ENCODE data around the gene PTPRN2.
A peak's percentile ranks its signal among the peaks of the same experiment; 100 is the strongest.

The PTPRN2 gene

GRCh38 chr7:157685430-157686284 lies 902.0 kb downstream of the PTPRN2 start:
- no peaks in the 10 kb centered on the region for H3K27me3 ChIP-seq (ENCODE audit: control insufficient read depth in 3 of 3, insufficient read depth in 3 of 3, low read depth in 1 of 3, low read length in 3 of 3)
- peak overlapping the region; percentile 81 to 98 for H3K4me3 ChIP-seq (ENCODE audit: low read length in 2 of 2)
- H3K27ac ChIP-seq (replicated peaks; ENCODE audit: low read length) = peak overlapping the region; percentile 98
- WGBS, 2 donors (ENCODE audit: extremely low coverage in 2 of 2, insufficient read length in 2 of 2, insufficient replicate concordance in 1 of 2) = no CpG with 5 or more reads among the region's 77 CpGs
- peak overlapping the region; percentile 77 for H4K91ac ChIP-seq (ENCODE audit: low read depth, low read length, poor library complexity)
- peak overlapping the region; percentile 97 for H2AK5ac ChIP-seq (ENCODE audit: low read depth, low read length)
- H2BK15ac ChIP-seq (ENCODE audit: low read length) = peak overlapping the region; percentile 86
- peaks cover 11 to 81% of the 10 kb centered on the region in 2 donors for H3K36me3 ChIP-seq (replicated peaks in 1 of 2; ENCODE audit: control insufficient read depth in 2 of 2, insufficient read depth in 2 of 2, low read length in 2 of 2)
- peak; percentile 21 for DNase-seq (ENCODE audit: low spot score)
- H2BK5ac ChIP-seq (ENCODE audit: low read length) = peak overlapping the region; percentile 97
- peak overlapping the region; percentile 89 for H2BK12ac ChIP-seq (ENCODE audit: low read length)
- peaks cover 16% of the 10 kb centered on the region for H3K79me1 ChIP-seq (ENCODE audit: low read depth, low read length)
- peak overlapping the region; percentile 99 for H3K18ac ChIP-seq (ENCODE audit: low read length)
- H2BK120ac ChIP-seq (ENCODE audit: low read depth, low read length) = peak overlapping the region; percentile 93
- peak overlapping the region; percentile 90 for H3K23ac ChIP-seq (ENCODE audit: low read depth, low read length, poor library complexity)
- no peak overlapping the region for H2AFZ ChIP-seq (ENCODE audit: low read length)
- peak overlapping the region; percentile 73 for H3K14ac ChIP-seq (ENCODE audit: low read length)
- H4K8ac ChIP-seq (ENCODE audit: low read depth, low read length) = no peak overlapping the region
- peak overlapping the region; percentile 87 for H3K4me2 ChIP-seq (ENCODE audit: insufficient read depth, low read length, poor library complexity, severe bottlenecking)
- H3K9me3 ChIP-seq (replicated peaks in 1 of 2; ENCODE audit: control insufficient read depth in 2 of 2, insufficient read depth in 1 of 2, low read depth in 1 of 2, low read length in 2 of 2) = no peaks in the 10 kb centered on the region
- peaks cover 17 to 40% of the 10 kb centered on the region in 2 donors for H3K4me1 ChIP-seq (ENCODE audit: control insufficient read depth in 2 of 2, insufficient read depth in 1 of 2, low read depth in 1 of 2, low read length in 2 of 2)
- H3K9ac ChIP-seq (ENCODE audit: low read depth, low read length, poor library complexity) = peak overlapping the region; percentile 98
- H3K4ac ChIP-seq (ENCODE audit: low read length) = peak overlapping the region; percentile 91

- Histone ChIP-seq H3K36me3 (replicated peaks in 1 of 2; ENCODE audit: control insufficient read depth in 2 of 2, insufficient read depth in 2 of 2, low read length in 2 of 2) (peaks cover 11 to 88% of the 10 kb centered on the region in 2 donors), H4K91ac (ENCODE audit: low read depth, low read length, poor library complexity) (no peak overlapping the region), H2AK5ac (ENCODE audit: low read depth, low read length) (peak overlapping the region; percentile 97), H2BK5ac (ENCODE audit: low read length) (peak overlapping the region; percentile 97), H3K23ac (ENCODE audit: low read depth, low read length, poor library complexity) (peak overlapping the region; percentile 90), H3K4ac (ENCODE audit: low read length) (peak overlapping the region; percentile 91), H3K4me2 (ENCODE audit: insufficient read depth, low read length, poor library complexity, severe bottlenecking) (peak overlapping the region; percentile 87), H3K4me1 (ENCODE audit: control insufficient read depth in 2 of 2, insufficient read depth in 1 of 2, low read depth in 1 of 2, low read length in 2 of 2) (peaks cover 19 to 47% of the 10 kb centered on the region in 2 donors), H3K79me1 (ENCODE audit: low read depth, low read length) (peaks cover 10% of the 10 kb centered on the region), H2BK120ac (ENCODE audit: low read depth, low read length) (peak overlapping the region; percentile 93), H4K8ac (ENCODE audit: low read depth, low read length) (no peak overlapping the region), H3K9ac (ENCODE audit: low read depth, low read length, poor library complexity) (peak overlapping the region; percentile 98), H2BK15ac (ENCODE audit: low read length) (peak overlapping the region; percentile 86), H3K27me3 (ENCODE audit: control insufficient read depth in 3 of 3, insufficient read depth in 3 of 3, low read depth in 1 of 3, low read length in 3 of 3) (no peaks in the 10 kb centered on the region), H3K27ac (replicated peaks; ENCODE audit: low read length) (peak overlapping the region; percentile 98), H3K14ac (ENCODE audit: low read length) (no peak overlapping the region), H3K4me3 (ENCODE audit: low read length in 2 of 2) (peak overlapping the region; percentile 81 to 98), H3K9me3 (replicated peaks in 1 of 2; ENCODE audit: control insufficient read depth in 2 of 2, insufficient read depth in 1 of 2, low read depth in 1 of 2, low read length in 2 of 2) (no peaks in the 10 kb centered on the region), H3K18ac (ENCODE audit: low read length) (peak overlapping the region; percentile 99), H2AFZ (ENCODE audit: low read length) (no peak overlapping the region), H2BK12ac (ENCODE audit: low read length) (peak overlapping the region; percentile 89)
- no CpG with 5 or more reads among the region's 72 CpGs for WGBS, 2 donors (ENCODE audit: extremely low coverage in 2 of 2, insufficient read length in 2 of 2, insufficient replicate concordance in 1 of 2)
- peak; percentile 44 for DNase-seq (ENCODE audit: low spot score)
Observed at GRCh38 chr7:157684909-157685429, 902.7 kb downstream of the PTPRN2 start.

GRCh38 chr7:157684157-157684908 lies 903.3 kb downstream of the PTPRN2 start:
- Histone ChIP-seq H3K79me1 (ENCODE audit: low read depth, low read length) (peaks cover 6% of the 10 kb centered on the region), H3K27me3 (ENCODE audit: control insufficient read depth in 3 of 3, insufficient read depth in 3 of 3, low read depth in 1 of 3, low read length in 3 of 3) (no peaks in the 10 kb centered on the region), H3K4me1 (ENCODE audit: control insufficient read depth in 2 of 2, insufficient read depth in 1 of 2, low read depth in 1 of 2, low read length in 2 of 2) (peaks cover 22 to 53% of the 10 kb centered on the region in 2 donors), H2BK12ac (ENCODE audit: low read length) (no peak overlapping the region), H2BK15ac (ENCODE audit: low read length) (no peak overlapping the region), H3K36me3 (replicated peaks in 1 of 2; ENCODE audit: control insufficient read depth in 2 of 2, insufficient read depth in 2 of 2, low read length in 2 of 2) (peaks cover 11 to 91% of the 10 kb centered on the region in 2 donors), H3K4me2 (ENCODE audit: insufficient read depth, low read length, poor library complexity, severe bottlenecking) (peak overlapping the region; percentile 87), H3K27ac (replicated peaks; ENCODE audit: low read length) (peak overlapping the region; percentile 98), H3K9me3 (replicated peaks in 1 of 2; ENCODE audit: control insufficient read depth in 2 of 2, insufficient read depth in 1 of 2, low read depth in 1 of 2, low read length in 2 of 2) (no peaks in the 10 kb centered on the region), H3K4ac (ENCODE audit: low read length) (no peak overlapping the region), H2BK120ac (ENCODE audit: low read depth, low read length) (peak overlapping the region; percentile 93), H2AFZ (ENCODE audit: low read length) (no peak overlapping the region), H3K18ac (ENCODE audit: low read length) (peak overlapping the region; percentile 99), H4K8ac (ENCODE audit: low read depth, low read length) (no peak overlapping the region), H3K14ac (ENCODE audit: low read length) (no peak overlapping the region), H3K23ac (ENCODE audit: low read depth, low read length, poor library complexity) (no peak overlapping the region), H3K4me3 (ENCODE audit: low read length in 2 of 2) (peak overlapping the region; percentile 81 to 98), H4K91ac (ENCODE audit: low read depth, low read length, poor library complexity) (no peak overlapping the region), H2AK5ac (ENCODE audit: low read depth, low read length) (peak overlapping the region; percentile 97), H3K9ac (ENCODE audit: low read depth, low read length, poor library complexity) (peak overlapping the region; percentile 98), H2BK5ac (ENCODE audit: low read length) (peak overlapping the region; percentile 97)
- DNase-seq (ENCODE audit: low spot score) = peak; percentile 90
- no CpG with 5 or more reads among the region's 74 CpGs for WGBS, 2 donors (ENCODE audit: extremely low coverage in 2 of 2, insufficient read length in 2 of 2, insufficient replicate concordance in 1 of 2)
